GM21390 (cell line): ENCODE measurements around the gene CCL24.
"Not testable (repeated sequence)": the region's sequence is repeated elsewhere in the genome, so short reads cannot be mapped to it uniquely, and the experiment has no call there.

Experiments
- ATAC-seq: cut with Tn5 transposase; IDR thresholded peaks from one replicate; pipeline ENCODE4 v1.9.1; 2021; ENCODE audit not compliant: unreplicated experiment

Gene CCL24

DNA sequence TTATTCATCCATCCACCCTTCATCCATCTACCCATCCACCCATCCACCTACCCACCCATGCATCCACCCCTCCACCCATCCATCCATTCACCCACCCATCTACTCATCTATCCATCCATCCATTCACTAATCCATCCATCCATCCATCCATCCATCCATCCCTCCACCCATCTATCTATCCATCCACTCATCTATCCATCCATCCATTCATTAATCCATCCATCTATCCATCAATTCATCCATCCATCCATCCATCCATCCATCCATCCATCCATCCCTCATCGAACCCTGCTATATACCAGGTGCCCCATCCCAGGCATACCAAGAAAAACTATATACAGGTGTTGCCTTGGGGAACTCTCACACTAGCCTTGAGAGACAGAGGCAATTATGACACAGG, 7.1 kb upstream of the CCL24 start:
- no peak for ATAC-seq

DNA sequence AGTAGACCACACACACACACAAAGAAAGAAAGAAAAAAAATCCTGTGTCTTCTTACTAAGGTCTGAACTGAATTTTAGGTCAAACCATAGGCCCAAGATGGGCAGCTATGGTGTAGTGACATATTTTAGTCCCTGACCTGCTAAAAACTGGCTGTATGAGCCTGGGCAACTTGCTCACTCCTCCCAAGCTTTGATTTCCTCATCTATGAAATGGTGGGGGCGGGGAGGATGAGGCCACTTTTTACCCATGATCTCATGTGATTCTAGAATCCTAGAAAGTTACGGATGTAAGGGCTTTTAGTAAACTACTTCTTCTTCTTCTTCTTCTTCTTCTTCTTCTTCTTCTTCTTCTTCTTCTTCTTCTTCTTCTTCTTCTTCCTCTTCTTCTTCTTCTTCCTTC, 6.1 kb upstream of the CCL24 start:
- ATAC-seq = no peak

DNA sequence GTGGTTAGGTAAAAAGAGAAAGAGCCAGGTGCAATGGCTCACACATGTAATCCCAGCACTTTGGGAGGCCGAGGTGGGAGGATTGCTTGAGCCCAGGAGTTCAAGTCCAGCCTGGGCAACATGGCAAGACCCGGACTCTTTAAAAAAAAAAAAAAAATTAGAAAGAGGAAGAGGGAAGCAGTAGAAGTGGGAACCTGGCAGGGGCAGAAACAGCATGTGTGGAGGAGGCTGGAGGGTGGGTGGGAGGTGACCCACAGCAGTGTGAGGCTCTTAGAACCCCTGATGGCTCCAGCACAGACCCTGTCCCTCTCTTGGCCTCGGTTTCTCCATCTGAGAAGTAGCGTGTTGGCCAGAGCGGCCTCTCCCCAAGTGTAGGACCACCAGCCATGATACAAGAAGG, 4.9 kb upstream of the CCL24 start:
- no peak for ATAC-seq

- no peak for ATAC-seq
Measured at GRCh38 chr7:75817116-75817515, 3.5 kb upstream of the CCL24 start.

GRCh38 chr7:75815418-75816064, 1.9 kb upstream of the CCL24 start:
- no peak for ATAC-seq

GRCh38 chr7:75814407-75814947, 871 bp upstream of the CCL24 start:
- no peak for ATAC-seq

- no peak for ATAC-seq
Measured at GRCh38 chr7:75813084-75813483, 522 bp downstream of the CCL24 start.

DNA sequence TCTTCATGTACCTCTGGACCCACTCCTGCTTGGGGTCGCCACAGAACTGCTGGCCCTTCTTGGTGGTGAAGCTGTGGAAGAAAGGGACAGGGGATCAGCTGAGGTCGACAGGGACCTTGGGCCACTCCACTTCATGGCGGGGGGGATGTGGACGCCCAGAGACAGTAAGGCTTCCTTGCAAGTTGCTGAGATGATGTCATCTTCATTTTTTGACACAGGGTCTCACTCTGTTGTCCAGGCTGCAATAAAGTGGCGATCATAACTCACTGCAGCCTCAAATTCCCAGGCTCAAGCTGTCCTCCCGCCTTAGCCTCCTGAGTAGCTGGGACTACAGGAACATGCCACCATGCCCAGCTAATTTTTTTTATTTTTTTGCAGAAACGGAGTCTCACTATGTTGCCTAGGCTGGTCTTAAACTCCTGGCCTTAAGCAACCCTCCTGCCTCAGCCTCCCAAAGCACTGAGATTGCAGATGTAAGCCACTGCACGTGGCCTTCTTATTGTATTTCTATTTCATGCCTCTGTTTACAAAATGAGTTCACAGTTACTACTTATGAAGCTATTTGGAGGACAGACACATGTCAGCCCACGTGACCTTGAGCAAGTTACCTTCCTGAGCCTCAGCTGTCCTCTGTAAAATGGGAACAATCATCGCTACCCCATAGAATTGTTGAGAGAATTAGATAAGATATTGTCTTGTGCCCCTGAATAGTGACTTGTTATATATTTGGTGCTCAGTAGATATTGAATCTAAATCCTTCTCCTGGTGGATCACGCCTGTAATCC, 1.5 kb downstream of the CCL24 start:
- ATAC-seq = no peak

GRCh38 chr7:75809396-75809795, 4.2 kb downstream of the CCL24 start:
- ATAC-seq = no peak

- ATAC-seq = no peak
Measured at GRCh38 chr7:75808106-75808505, 5.5 kb downstream of the CCL24 start.

GRCh38 chr7:75807452-75807851, 6.2 kb downstream of the CCL24 start:
- no peak for ATAC-seq

DNA sequence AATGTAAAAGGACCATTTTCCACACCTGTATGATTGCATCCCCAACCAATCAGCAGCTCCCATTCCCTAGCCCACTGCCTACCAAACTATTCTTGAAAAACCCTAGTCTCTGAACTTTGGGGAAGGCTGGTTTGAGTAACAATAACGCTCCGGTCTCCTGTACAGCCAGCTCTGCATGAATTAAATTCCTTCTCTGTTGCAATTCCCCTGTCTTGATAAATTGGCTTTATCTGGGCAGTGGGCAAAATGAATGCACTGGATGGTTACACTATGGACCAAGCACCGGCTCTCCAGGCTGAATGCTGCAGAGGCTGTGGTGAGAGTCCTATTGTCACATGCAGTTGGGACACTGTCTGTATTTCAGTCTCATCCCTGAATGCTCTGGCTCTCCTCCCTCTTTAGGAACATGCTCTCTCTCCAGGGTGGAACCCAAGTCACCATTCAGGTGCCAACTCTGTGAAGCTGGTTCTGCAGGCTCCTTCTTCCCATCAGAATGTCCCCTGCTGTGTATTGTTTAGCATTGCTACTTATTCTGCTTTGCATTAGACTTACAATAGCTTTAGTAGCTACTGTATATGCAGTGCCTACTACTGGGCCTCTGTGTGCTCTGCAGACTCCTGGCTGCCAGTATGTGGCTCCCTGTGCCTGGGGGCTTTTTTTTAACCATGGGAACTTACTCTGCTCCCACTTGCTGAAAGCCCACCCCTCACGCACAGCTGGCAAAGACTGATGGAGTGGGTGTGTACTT, 6.9 kb downstream of the CCL24 start:
- ATAC-seq = no peak

GRCh38 chr7:75804705-75805104, 8.9 kb downstream of the CCL24 start:
- no peak for ATAC-seq

- no peak for ATAC-seq
Measured at GRCh38 chr7:75804004-75804403, 9.6 kb downstream of the CCL24 start.

DNA sequence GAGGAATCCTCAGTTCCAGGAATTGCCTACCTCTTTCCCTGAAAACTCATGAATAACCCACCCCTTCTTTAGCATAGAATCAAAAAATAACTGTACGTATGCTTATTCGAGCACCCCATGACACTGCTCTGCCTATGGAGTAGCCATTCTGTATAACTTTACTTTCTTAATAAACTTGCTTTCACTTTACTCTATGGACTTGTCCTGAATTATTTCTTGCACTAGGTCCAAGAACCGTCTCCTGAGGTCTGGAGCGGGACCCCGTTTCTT, 11.1 kb downstream of the CCL24 start:
- no peak for ATAC-seq

DNA sequence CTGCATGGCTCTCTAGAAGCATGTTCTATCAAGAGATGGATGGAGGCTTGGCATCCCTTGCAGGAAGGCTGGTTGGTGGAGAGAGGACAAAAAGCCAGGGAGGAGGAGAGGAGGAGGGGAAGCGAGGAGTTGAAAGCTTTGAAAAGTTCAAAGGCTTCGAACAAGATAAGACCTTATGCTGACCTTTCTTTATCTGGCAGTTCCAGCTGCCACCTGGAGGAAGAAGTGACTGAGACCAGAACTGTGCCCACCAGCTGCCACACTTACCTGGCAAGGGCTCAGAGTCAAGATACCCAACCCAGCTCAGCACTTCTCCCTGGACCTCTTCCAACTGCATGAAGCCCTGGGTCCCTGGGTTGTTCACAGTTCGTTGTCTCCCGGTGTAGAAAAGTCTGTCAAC, 14.8 kb downstream of the CCL24 start:
- no peak for ATAC-seq

- no peak for ATAC-seq
Measured at GRCh38 chr7:75796420-75796819, 17.2 kb downstream of the CCL24 start.

GRCh38 chr7:75795831-75796285, 17.7 kb downstream of the CCL24 start:
- no peak for ATAC-seq

DNA sequence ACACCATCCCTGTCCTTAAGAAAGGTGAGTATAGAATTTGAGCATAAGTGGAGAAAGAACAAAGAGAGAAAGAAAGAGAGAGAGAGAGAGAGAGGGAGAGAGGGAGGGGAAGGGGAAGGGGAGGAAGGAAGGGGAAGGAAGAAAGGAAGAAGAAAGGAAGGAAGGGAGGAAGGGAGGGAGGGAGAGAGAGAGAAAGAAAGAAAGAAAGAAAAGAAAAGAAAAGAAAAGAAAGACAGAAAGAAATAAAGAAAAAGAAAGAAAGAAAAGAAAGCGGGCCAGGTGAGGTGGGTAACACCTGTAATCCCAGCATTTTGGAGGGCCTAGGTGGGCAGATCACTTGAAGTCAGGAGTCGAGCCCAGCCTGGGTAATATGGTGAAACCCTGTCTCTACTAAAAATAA, 19.9 kb downstream of the CCL24 start:
- no peak for ATAC-seq

DNA sequence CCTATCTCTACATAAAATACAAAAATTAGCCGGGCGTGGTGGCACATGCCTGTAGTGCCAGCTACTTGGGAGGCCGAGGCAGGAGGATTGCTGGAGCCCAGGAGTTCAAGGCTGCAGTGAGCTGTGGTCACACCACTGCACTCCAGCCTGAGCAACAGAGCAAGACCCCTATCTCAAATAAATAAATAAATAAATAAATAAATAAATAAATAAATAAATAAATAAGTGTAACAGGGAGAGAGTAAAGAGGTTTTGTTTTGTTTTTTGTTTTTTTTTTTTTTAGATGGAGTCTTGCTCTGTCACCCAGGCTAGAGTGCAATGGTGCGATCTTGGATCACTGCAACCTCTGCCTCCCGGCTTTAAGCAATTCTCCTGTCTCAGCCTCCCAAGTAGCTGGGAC, 21.0 kb downstream of the CCL24 start:
- ATAC-seq = not testable (repeated sequence)

DNA sequence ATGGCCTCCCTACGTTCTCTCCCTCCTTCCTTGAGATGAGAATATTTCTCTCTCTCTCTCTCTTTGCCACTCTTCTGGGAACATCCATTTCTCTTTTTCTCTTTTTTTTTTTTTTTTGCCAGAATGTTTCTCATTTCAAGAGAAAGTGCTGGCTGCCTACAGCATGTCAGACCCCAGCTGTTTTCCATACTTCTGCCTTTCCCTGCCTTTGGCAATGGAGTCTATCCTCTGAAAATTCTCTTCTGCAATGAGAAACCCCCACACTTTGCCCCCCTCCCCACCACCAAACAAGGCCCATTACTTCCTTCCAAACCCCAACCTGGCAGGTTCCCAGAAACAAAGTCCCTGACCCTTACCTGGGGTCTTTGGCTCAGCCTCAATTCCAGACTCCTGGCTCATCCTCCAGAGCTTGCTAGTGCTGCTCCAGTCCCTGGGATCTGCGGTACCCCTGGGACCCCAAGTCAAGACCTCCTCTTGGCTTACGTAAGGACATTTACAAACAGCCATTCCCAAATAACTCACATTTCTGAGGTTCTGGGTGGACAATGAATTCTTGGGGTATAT, 24.2 kb downstream of the CCL24 start:
- no peak for ATAC-seq
